Transverse colon (tissue), 4 donors: ENCODE results near the gene ZNF629. TPM values are rescaled to one million over a fixed set of nuclear protein-coding genes. Genes with fewer than 3 reads are reported as not detected.

Experiments used
- DNase-seq: peaks from one replicate; pipeline ENCODE4 v3.0.0-alpha.2; 2019
- H3K27ac ChIP-seq, 4 donors: fragments of 200-600 bp; sonication (generic); 2 replicates each; pipeline ENCODE4 v1.5.1; 2016 to 2018; ENCODE audit warnings: inconsistent platforms in 4 of 4
- H3K27me3 ChIP-seq: fragments of 200-600 bp; sonication (generic); 2 replicates; pipeline ENCODE4 v1.5.1; 2017; ENCODE audit warnings: inconsistent platforms
- H3K36me3 ChIP-seq, 4 donors: fragments of 200-600 bp; sonication (generic); 2 replicates each; pipeline ENCODE4 v1.5.1; 2017 to 2019; ENCODE audit warnings: inconsistent platforms in 4 of 4
- H3K4me1 ChIP-seq, 4 donors: fragments of 200-600 bp; sonication (generic); 2 replicates each; pipeline ENCODE4 v1.5.1; 2017 to 2020; ENCODE audit warnings: inconsistent platforms in 4 of 4
- H3K4me3 ChIP-seq, 4 donors: fragments of 200-600 bp; sonication (generic); 1 replicate in 1 of 4; 2 replicates in 3 of 4; pipeline versions ENCODE4 v1.5.1 to v1.6.1; 2017 to 2019; ENCODE audit warnings: inconsistent platforms in 4 of 4
- H3K9me3 ChIP-seq, 2 donors: fragments of 200-600 bp; sonication (generic); 2 replicates each; pipeline ENCODE4 v1.5.1; 2017 to 2019; ENCODE audit warnings: inconsistent platforms in 2 of 2
- EP300 ChIP-seq: sonication (generic); formaldehyde crosslinking; IDR thresholded peaks from one replicate; pipeline ENCODE4 v1.6.1; 2017; ENCODE audit warnings: antibody characterized with exemption, low read depth
- POLR2A ChIP-seq: fragments of 450-650 bp; IDR thresholded peaks from one replicate; pipeline ENCODE4 v1.6.1; 2016; ENCODE audit warnings: antibody characterized with exemption, mild to moderate bottlenecking, moderate library complexity
- POLR2AphosphoS5 ChIP-seq, 3 donors: sonication (generic); formaldehyde crosslinking; IDR thresholded peaks; one replicate each; pipeline ENCODE4 v1.6.1; 2016; ENCODE audit warnings: antibody characterized with exemption in 3 of 3
- WGBS, 2 donors: methylation state at CpG; one replicate each; pipeline ENCODE4 v1.1.5; 2018; ENCODE audit warnings: low coverage in 1 of 2; 5-methylcytosine and 5-hydroxymethylcytosine counted together
- in situ Hi-C, 4 donors: fragments of 200-750 bp; cut with MboI; loops; one replicate each; pipeline versions ENCODE4 v1.15.0 to v1.15.1; 2017; ENCODE audit warnings: low sequenced_read_pairs in 3 of 4, low pct_ligation_motif_present in 1 of 4, low pct_unique_long_range_greater_than_20kb in 1 of 4
- intact Hi-C: fragments of 100-400 bp; cut with DNase I; formaldehyde crosslinking; loops from one replicate; pipeline ENCODE4 v1.15.1; 2023; ENCODE audit warnings: low total_unique reads
- total RNA-seq, 4 donors: library from RNA; depleted of rRNA; stranded (reverse); fragments of >200 nt; gene quantifications; one replicate each; pipeline ENCODE4 v1.1.0, GENCODE V29; 2016
- TF ChIP-seq, protein P1 (sequence below), 5 experiments: fragments of 200-600 bp in 3 of 5; fragments of 450-650 bp in 2 of 5; sonication (generic) in 3 of 5; IDR thresholded peaks; 1 replicate in 2 of 5; 2 replicates in 3 of 5; pipeline ENCODE4 v1.5.1; 2016 to 2017; ENCODE audit warnings: antibody characterized with exemption in 5 of 5, inconsistent platforms in 3 of 5, mild to moderate bottlenecking in 2 of 5, moderate library complexity in 1 of 5

Gene ZNF629
- total RNA-seq, 4 donors from 2014 or later: 13.5 to 29.9 (median 16.4) TPM

DNA sequence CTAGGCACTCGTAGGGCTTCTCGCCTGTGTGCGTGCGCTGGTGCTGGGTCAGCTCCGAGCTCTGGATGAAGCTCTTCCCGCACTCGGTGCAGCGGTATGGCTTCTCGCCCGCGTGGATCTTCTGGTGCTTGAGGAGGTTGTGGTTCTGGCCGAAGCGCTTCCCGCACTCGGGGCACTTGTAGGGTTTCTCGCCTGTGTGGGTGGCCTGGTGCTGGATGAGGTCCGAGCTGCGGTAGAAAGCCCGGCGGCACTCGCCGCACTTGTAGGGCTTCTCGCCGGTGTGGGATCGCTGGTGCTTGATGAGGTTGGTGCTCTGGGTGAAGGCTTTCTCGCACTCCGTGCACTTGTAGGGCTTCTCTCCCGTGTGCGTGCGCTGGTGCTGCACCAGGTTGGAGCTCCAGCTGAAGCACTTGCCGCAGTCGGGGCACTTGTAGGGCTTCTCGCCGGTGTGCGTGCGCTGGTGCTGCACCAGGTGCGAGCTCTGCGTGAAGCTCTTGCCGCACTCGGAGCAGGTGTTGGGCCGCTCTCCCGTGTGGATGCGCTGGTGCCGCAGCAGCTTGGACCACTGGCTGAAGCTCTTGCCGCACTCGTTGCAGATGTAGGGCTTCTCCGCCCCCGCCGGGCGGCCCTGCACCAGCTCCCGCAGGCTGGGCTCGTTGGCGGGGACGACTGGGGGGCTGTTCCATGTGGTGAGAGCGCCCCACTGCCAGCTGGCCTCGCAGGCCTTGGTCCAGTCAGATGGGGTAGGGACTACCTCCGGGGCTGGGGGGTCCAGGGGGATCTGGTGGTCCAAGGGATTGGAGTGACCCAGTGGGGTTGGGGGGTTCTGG, 3.5 kb downstream of the ZNF629 start:
- 96% methylated on average over 50 of the region's 57 CpGs; no CpG with 5 or more reads in 1 of the 2 donors for WGBS, 2 donors
- intact Hi-C loops: no loop called here
- Histone ChIP-seq H3K27ac (no peak overlapping the region), H3K4me1 (peaks cover 8 to 20% (median 12%) of the 10 kb centered on the region in 4 donors), H3K27me3 (no peaks in the 10 kb centered on the region), H3K9me3 (no peaks in the 10 kb centered on the region), H3K4me3 (no peak overlapping the region), H3K36me3 (peaks cover 0 to 18% (median 0%) of the 10 kb centered on the region in 4 donors)
- in situ Hi-C loops: no loop called here
- no peak for DNase-seq
- TF ChIP-seq POLR2A (no peak), POLR2AphosphoS5 (IDR thresholded peaks at IDR 0.05) (no peak)
- TF ChIP-seq, protein P1, sequence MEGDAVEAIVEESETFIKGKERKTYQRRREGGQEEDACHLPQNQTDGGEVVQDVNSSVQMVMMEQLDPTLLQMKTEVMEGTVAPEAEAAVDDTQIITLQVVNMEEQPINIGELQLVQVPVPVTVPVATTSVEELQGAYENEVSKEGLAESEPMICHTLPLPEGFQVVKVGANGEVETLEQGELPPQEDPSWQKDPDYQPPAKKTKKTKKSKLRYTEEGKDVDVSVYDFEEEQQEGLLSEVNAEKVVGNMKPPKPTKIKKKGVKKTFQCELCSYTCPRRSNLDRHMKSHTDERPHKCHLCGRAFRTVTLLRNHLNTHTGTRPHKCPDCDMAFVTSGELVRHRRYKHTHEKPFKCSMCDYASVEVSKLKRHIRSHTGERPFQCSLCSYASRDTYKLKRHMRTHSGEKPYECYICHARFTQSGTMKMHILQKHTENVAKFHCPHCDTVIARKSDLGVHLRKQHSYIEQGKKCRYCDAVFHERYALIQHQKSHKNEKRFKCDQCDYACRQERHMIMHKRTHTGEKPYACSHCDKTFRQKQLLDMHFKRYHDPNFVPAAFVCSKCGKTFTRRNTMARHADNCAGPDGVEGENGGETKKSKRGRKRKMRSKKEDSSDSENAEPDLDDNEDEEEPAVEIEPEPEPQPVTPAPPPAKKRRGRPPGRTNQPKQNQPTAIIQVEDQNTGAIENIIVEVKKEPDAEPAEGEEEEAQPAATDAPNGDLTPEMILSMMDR (IDR thresholded peaks at IDR 0.05): no peak

DNA sequence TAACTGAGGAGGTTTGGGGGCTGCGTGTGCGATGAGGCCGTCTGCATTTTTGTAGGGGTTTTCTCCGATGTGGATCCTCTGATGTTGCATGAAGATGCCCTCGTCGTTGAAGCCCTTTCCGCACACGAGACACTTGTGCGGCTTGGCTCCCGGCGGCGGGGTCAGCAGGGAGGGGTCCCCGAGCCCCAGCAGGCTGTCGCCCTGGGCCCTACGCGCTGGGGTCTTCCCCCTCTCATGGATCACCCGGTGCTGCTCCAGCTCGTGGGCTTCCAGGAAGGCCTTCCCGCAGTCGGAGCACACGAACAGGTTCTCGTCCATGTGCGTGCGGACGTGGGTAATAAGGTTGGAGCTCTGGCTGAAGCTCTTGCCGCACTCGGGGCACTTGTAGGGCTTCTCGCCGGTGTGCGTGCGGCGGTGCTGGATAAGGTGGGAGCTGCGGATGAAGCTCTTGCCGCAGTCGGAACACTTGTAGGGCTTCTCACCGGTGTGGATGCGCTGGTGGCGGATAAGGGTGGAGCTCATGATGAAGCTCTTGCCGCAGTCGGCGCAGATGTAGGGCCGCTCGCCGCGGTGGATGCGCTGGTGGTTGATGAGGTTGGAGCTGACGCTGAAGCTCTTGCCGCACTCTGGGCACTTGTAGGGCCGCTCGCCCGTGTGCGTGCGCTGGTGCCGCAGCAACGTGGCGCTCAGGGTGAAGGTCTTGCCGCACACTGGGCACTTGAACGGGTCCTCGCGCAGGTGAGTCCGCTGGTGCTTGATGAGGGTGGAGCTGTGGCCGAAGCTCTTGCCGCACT, 4.3 kb downstream of the ZNF629 start:
- no peak for TF ChIP-seq POLR2A
- no peak for TF ChIP-seq POLR2AphosphoS5 (IDR thresholded peaks at IDR 0.05)
- Histone ChIP-seq H3K27ac (no peak overlapping the region), H3K27me3 (no peaks in the 10 kb centered on the region), H3K4me3 (no peak overlapping the region), H3K9me3 (no peaks in the 10 kb centered on the region), H3K4me1 (peaks cover 6 to 15% (median 9%) of the 10 kb centered on the region in 4 donors), H3K36me3 (peaks cover 0 to 18% (median 0%) of the 10 kb centered on the region in 4 donors)
- DNase-seq: no peak
- intact Hi-C loops (no loop called here), in situ Hi-C loops (no loop called here)
- 94 to 95% methylated on average over 25 to 51 of the region's 63 CpGs for WGBS, 2 donors

DNA sequence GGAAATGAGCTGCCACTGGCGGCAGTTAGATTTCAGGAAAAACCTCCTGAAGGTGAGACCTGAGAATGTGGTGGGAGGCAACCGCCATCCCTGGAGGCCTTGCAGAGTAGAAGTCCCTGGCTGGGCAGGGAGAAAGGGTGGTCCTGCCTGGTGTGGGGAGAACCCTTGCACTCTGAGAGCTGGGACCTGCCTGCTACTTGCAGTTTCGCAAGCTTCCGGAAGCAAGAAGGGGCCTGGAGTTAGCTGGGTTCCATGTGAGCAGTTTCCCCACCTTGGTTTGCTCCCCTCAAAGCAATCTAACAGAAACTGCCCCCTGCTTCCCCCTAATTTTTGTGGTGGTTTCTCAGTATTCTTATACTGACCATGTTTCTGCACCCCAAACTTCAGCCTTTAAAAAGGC, 6.5 kb downstream of the ZNF629 start:
- no peak for DNase-seq
- Histone ChIP-seq H3K4me3 (no peak overlapping the region), H3K36me3 (peaks cover 0 to 18% (median 0%) of the 10 kb centered on the region in 4 donors), H3K27ac (no peak overlapping the region), H3K4me1 (peaks cover 0 to 19% (median 14%) of the 10 kb centered on the region in 4 donors), H3K27me3 (no peaks in the 10 kb centered on the region), H3K9me3 (no peaks in the 10 kb centered on the region)
- 81% methylated on average over 4 of the region's 4 CpGs; no CpG with 5 or more reads in 1 of the 2 donors for WGBS, 2 donors
- in situ Hi-C loops: no loop called here
- TF ChIP-seq POLR2AphosphoS5 (IDR thresholded peaks at IDR 0.05): no peak
- no peak for TF ChIP-seq EP300
- TF ChIP-seq POLR2A: no peak
- TF ChIP-seq, protein P1 (IDR thresholded peaks at IDR 0.05): no peak
- intact Hi-C loops: no loop called here

GRCh38 chr16:30780021-30780420, 7.0 kb downstream of the ZNF629 start:
- Histone ChIP-seq H3K27ac (no peak overlapping the region), H3K4me3 (no peak overlapping the region), H3K27me3 (no peaks in the 10 kb centered on the region), H3K9me3 (no peaks in the 10 kb centered on the region), H3K4me1 (peaks cover 0 to 21% (median 15%) of the 10 kb centered on the region in 4 donors), H3K36me3 (peaks cover 0 to 18% (median 0%) of the 10 kb centered on the region in 4 donors)
- WGBS, 2 donors: 89% methylated on average over 3 of the region's 3 CpGs; no CpG with 5 or more reads in 1 of the 2 donors
- DNase-seq: no peak
- in situ Hi-C loops (no loop called here), intact Hi-C loops (no loop called here)
- TF ChIP-seq POLR2AphosphoS5 (IDR thresholded peaks at IDR 0.05): peak in 1 of 3 donors; percentile 8
- TF ChIP-seq, protein P1 (IDR thresholded peaks at IDR 0.05): no peak
